Activated CD4-positive, alpha-beta T cell treated with anti-CD3 and anti-CD28 coated beads, Interleukin-2, Interleukin-6, amounts not matched to agents 100 ng/mL and 50 ng/mL, durations not matched to agents 16 hours and 8 hours (primary cell): ENCODE measurements around the gene UPB1.
A peak's percentile ranks its signal among the peaks of the same experiment; 100 is the strongest.
"Not testable (repeated sequence)": the region's sequence is repeated elsewhere in the genome, so short reads cannot be mapped to it uniquely, and the experiment has no call there.

Source experiments
- DNase-seq: peaks from one replicate; pipeline ENCODE4 v3.0.0-alpha.2; 2020

Gene UPB1

DNA sequence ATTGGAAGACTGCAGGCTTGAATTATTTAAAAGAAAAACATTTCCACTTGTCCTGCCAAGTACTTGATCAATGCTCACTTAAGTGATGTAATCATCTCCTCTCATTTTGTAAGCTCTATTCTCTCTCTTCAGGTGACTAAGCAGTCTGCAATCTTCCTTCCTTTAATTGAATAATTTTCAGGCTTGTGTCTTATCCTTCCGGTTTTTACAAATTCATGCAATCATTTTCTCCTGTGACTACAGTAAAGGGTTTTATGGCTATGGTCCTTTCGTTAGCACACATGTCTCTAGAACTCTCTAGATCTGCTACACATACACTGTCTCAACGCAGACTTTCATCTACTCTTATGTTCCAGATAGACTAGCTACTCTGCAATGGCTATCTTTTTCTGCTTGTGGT is 12.6 kb upstream of the UPB1 start:
- DNase-seq, result no peak

GRCh38 chr22:24482998-24483397 is 12.1 kb upstream of the UPB1 start:
- DNase-seq, result no peak

DNA sequence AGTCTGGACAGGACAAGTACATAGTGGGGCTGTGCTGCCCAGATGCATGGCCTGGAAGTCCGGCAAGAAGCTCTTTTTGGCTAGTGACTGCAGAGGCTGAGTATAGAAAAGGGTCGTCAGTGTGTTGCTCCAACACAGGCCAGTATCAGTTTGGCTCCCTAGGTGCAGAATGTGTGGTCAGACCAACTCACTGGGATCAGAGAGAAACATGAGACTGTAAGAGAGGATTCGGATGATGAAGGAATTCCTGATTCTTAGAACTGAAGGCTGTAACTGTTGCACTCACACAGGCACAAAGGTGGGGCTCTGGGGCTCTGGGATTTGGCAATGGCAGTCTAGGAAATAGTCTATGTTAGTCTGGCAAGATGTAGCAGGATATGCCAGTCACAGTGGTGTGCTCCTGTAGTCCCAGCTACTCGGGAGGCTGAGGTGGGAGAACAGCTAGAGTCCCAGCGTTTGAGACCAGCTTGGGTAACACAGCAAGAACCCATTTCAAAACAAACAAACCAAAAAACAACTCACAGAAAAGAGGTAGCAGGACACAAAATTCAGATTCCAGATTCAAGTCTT is 11.1 kb upstream of the UPB1 start:
- DNase-seq, result no peak

- DNase-seq, result no peak
Measured at GRCh38 chr22:24485170-24485569, 10.0 kb upstream of the UPB1 start.

DNA sequence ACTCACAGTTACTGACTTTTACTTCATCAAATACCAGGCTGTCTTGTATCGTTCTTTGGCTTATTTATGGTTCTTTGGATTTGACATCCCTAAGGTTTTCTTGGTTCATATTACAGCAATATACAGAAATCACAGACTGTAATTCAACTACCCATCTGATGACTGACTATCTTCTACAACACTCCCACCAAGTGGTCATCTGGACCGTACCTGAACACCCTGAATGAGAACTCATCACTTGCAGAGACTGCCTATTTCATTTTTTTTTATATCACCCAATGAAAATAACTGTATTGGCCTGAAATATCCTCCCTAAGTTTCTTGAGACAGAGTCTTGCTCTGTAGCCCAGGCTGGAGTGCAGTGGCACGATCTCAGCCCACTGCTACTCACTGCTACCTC is 9.5 kb upstream of the UPB1 start:
- no peak for DNase-seq

DNA sequence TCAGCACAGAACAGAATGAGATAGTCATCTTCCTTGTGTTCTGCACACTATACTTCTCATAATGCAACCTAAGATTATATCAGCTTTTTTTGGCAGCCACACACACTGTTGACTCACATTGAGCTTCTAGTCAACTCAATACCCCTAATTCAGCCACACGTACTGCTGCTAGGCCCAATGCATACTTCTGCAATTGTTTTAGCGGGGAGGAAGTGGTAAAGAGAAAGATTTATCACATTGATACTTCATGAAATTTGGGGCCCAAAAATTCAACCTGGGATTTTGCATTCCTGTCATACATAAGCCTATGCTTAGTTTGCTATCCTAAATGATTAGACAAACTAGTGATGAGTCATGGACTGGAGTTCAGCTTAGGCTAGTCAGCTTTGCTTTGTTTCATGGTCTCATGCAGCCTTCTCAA is 8.6 kb upstream of the UPB1 start:
- DNase-seq, result peak; percentile 93

DNA sequence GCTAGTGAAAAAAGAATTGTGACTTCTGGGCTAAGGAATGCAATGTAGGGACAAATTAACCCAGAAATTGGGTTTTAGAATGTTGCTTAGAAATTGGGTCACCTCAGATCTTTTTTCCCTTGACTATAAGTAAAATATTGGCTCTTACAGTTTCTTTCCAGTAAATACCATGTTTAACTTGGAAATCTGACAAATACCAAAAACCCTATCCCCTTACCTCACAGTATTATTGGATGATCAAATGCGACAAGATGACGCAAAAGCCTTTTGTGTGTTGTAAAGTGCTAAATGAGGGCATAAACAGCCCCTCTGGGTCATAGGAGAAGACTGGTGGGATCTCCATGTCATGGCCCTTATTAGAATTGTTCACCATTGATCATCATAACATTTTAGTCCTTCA is 6.1 kb upstream of the UPB1 start:
- no peak for DNase-seq

GRCh38 chr22:24489434-24489833 is 5.7 kb upstream of the UPB1 start:
- not testable (repeated sequence) for DNase-seq

DNA sequence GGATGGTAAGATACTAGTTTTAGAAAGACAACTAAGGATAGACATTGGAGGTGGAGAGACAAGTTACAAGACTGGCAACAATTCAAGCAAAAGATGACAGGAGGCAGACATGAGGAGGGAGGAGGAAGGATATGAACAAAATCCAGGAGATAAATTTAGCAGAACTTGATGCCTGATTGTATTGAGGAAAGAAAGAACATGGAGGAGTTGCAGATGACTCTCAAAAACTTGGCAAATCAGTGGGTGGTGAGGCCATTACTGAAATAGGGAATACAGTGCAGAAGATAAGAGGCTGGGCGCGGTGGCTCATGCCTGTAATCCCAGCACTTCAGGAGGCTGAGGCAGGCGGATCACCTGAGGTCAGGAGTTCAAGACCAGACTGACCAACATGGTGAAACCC is 2.7 kb upstream of the UPB1 start:
- DNase-seq, result no peak

DNA sequence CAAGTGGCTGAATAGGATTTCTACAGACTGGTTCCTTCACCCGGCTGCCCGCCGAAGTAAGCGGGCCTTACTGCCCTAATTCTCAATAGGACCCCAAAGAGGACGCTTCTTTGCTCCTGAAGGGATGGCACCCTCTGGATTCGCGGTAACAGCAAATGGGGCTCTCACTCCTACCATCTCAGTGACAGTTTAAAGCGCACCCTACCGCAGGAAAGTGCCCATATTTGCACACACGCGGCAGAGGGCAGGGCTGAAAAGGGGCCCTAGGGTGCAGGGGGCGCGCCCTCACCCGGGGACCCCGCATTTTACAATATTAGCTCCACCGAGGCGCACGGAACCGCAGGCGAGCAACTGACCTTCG is 985 bp upstream of the UPB1 start:
- no peak for DNase-seq

- no peak for DNase-seq
Measured at GRCh38 chr22:24495365-24495675, 188 bp downstream of the UPB1 start.

DNA sequence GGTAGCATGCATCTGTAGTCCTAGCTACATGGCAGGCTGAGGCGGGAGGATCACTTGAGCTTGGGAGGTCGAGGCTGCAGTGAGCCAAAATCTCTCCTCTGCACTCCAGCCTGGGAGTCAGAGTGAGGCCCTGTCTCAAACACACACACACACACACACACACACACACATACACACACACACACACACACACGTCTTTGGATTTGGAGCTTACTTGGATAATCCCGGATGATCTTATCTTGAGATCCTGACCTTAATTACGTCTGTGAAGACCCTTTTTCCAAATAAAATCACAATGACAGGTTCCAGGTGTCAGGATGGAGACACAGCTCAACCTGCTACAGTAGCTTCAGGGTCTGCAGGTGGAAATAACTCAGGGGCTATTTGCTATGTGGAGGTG is 1.1 kb downstream of the UPB1 start:
- no peak for DNase-seq

- no peak for DNase-seq
Measured at GRCh38 chr22:24496661-24497060, 1.5 kb downstream of the UPB1 start.

DNA sequence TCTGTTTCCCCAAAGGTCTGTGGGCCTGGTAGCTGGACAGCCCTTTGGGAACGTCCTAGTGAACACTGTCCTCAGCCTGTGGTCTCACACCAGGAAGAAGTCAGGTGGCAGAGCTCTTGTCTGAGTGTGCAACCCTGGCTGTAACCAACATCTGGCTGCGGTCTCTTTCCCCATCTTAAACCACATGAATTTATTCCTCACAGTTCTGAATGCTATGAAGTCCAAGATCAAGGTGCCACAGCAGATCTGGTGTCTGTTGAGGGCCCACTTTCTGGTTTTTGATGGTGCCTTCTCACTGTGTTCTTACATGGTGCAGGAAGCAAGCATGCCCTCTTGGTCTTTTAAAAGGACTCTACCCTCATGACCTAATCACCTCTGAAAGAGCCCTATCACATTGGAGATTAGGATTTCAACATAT is 2.7 kb downstream of the UPB1 start:
- no peak for DNase-seq

GRCh38 chr22:24498824-24499223 is 3.7 kb downstream of the UPB1 start:
- DNase-seq, result no peak

DNA sequence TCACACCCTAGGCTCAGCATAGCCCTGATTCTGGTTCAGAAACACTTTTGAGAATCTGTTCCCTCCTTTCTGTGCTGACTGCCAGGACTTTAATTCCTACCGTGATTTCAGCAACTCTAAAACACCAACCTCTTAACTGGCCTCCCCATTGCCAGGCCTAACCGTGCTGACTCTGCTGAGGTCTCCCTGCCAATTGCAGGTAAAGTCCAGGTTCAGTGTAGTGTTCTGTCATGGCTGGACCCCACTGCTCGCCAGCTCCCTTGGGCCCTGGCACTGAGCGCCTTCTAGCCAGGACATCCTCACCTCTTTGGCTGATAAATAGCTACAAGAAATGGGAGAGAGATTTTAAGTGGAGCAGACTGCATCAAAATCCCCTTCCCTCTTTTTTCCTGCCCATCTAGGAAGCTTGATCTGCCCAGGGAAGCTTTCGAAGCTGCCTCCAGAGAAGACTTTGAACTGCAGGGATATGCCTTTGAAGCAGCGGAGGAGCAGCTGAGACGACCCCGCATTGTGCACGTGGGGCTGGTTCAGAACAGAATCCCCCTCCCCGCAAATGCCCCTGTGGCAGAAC is 4.7 kb downstream of the UPB1 start:
- no peak for DNase-seq

DNA sequence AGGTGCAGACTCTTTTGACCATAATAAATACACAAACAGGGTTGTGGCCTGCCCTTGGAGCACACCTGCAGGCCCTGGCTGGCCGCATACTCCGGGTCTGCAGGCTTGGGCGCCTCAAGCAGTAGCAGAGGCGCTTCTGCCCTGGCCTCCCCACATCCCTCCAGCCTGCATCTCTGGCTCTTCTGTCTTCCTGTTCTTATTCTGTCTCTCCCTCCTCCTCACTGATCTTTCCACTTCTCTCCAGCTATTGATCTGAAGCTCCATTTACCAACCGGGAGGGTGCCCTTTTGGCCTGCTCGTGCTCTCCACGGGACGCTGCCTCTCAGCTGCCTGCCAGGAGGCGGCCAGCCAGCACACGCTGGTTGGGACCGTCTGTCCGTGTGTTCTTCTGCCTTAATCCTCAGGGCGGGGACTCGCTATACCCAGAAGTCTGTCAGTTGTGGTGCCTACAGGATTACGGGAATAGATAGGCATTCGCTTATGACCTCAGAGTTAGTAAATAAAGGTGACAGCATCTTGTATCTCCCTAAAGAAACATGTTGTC is 5.2 kb downstream of the UPB1 start:
- no peak for DNase-seq

- DNase-seq, result no peak
Measured at GRCh38 chr22:24501301-24502005, 6.3 kb downstream of the UPB1 start.

- no peak for DNase-seq
Measured at GRCh38 chr22:24502034-24502433, 6.9 kb downstream of the UPB1 start.

GRCh38 chr22:24502541-24502940 is 7.4 kb downstream of the UPB1 start:
- no peak for DNase-seq

GRCh38 chr22:24503137-24503842 is 8.2 kb downstream of the UPB1 start:
- peak; percentile 67 for DNase-seq

GRCh38 chr22:24503843-24504338 is 8.8 kb downstream of the UPB1 start:
- DNase-seq, result no peak

DNA sequence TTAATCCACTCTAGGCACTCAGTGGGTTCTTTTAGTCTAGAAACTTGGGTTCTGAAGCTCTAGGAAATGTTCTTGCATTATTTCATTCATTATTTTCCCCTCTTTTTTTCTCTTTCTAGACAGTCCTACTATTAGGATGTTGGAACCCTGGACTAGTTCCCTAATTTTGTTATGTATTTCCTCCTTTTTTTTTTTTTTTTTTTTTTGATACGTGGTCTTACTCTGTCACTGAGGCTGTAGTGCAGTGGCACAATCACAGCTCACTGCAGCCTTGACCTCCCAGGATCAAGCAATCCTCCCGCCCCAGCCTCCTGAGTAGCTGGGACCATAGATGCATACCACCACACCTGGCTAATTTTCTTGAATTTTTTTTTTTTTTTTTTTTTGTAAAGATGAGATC is 9.4 kb downstream of the UPB1 start:
- no peak for DNase-seq
